Hematopoietic multipotent progenitor cell treated with erythropoietin and hydrocortisone succinate and interleukin-3 and kit ligand, for 6 days (in vitro differentiated cells): ENCODE measurements around the gene PCSK5.

ENCODE experiments used
- DNase-seq: peaks from one replicate; pipeline ENCODE4 v3.0.0-alpha.2; 2015

Gene PCSK5

GRCh38 chr9:76153902-76154629 lies 263.6 kb downstream of the PCSK5 start:
- no peak for DNase-seq

DNA sequence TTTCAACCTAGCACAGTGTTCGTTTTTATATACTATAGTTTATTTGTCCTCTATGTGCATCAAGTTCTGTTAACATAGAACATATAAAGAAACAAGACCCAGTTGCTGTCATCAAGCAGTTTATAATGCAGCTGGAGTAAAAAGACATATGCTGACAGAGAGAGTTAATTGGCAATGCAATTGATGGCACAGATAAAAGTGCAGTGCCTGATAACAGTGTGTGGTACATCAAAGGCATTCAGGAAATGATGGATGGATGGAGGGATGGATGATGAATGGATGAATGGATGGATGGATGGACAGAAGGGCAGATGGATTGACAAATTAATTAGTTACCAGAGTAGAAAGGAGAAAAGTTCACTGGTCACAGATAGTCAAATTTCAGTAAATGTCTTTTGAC lies 264.9 kb downstream of the PCSK5 start:
- no peak for DNase-seq

GRCh38 chr9:76158713-76159112 lies 268.2 kb downstream of the PCSK5 start:
- DNase-seq, result no peak

- DNase-seq, result no peak
These were observed 268.9 kb downstream of the PCSK5 start for GRCh38 chr9:76159293-76159926.

DNA sequence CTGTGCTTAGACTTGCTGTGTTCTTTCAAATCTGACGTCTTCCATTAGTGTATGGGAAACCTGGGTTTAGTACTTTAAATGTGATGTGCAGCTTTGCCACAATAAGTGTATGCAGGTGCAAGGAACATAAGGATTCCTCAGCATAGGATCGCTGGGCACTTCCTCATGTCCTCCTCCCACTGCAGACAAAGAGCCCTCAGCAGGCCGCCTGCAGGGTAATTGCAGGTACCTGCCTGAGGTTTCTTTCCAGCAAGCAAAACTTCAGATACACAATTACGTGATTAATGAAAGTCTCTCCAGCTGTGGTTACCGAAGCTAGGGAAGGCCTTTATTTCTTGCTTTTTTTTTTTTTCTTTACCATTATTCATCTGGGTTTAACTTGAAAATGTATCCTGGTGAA lies 270.6 kb downstream of the PCSK5 start:
- no peak for DNase-seq

- DNase-seq, result no peak
These were observed 271.1 kb downstream of the PCSK5 start for GRCh38 chr9:76161541-76161940.

DNA sequence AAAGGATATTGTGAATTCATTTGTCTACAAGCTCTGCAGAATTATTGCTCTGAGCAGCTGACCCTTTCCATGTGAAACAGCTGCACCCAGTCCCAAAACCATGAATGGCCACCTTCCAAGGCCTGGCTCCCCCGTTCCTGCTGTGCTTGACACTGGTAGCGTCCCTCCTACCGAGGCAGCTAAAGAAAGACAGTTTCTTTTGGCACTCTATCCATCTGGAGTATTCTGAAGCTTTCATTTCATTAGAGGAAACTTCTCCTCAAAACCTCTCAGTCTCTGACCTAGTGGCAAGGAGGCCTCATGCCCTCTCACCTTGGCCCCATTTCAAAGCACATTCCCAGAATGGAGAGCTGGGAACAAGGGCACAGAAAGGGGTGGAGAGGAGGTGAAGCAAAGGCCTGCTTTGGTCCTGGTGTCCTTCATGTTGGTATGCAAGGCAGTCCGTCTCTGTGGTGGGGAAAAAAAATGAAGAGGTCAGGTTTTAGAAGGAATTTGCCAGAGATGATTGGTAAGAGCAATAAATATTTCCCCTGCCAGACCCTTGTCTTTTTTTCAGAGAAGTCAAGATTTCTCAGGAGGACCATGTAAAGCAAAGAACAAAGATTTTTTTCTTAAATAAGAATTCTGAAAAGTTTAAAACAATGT lies 271.7 kb downstream of the PCSK5 start:
- no peak for DNase-seq

GRCh38 chr9:76162751-76163500 lies 272.5 kb downstream of the PCSK5 start:
- DNase-seq, result no peak

GRCh38 chr9:76166526-76166925 lies 276.1 kb downstream of the PCSK5 start:
- DNase-seq, result peak; percentile 50

GRCh38 chr9:76176171-76176570 lies 285.7 kb downstream of the PCSK5 start:
- no peak for DNase-seq

DNA sequence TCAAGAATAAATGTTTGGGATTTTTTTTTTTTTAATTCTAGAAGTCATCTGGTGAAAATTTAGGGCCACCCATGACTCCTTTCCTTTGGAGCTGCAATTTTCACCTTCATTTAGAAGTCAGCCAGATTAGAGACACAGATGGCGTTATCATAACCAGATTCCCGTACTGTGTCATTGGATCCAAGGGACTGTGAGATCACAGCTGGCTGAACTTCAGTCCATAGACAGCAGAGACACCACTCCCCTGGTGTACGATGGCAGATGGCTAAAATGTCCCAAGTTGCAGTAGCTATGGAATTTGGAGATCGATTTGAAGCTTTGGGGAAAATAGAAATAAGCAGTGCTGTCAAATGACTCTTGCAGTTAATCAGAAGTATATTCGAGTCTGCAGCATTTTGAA lies 287.5 kb downstream of the PCSK5 start:
- DNase-seq, result no peak

- no peak for DNase-seq
These were observed 290.1 kb downstream of the PCSK5 start for GRCh38 chr9:76180541-76180940.

DNA sequence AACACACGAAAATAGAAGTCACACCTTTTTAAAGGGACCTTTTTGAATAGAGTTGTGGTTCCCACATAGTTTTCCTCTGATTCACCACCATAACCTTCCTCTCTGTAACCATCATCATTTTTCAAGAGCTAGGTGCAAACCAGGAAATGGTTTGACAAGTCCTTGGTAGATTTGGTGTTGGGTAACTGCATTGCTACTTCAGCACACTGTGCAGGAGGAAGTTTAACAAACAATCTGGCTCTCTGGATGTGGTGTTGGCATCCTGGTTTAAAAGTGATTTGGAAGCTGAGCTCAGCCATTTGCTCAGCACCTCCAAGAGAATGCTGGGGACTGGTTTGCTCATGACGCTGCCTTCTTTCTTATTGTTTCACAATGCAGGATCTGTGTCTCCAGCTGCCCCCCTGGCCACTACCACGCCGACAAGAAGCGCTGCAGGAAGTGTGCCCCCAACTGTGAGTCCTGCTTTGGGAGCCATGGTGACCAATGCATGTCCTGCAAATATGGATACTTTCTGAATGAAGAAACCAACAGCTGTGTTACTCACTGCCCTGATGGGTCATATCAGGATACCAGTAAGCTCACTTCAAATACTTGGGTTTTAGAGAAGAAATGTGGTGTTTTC lies 290.7 kb downstream of the PCSK5 start:
- peak; percentile 16 for DNase-seq

- DNase-seq, result no peak
These were observed 291.3 kb downstream of the PCSK5 start for GRCh38 chr9:76181781-76182180.

DNA sequence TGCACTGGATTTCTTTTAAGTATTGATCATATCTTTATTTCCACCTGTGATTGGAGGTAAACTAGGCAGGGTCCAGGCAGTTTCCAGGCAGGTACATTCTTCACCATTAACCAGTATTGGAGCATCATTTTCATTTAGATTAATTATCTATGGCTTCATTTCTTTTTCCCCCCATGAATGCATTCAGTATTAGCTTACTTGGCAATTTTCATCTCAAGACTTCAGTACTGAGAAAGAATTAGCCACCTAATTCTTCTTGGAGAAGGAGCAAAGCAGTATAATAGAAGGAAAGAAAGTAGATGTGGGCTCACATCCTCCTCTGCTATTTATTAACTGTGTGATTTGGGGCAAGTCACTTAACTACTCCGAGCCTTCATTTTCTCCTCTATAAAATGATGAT lies 295.0 kb downstream of the PCSK5 start:
- no peak for DNase-seq

DNA sequence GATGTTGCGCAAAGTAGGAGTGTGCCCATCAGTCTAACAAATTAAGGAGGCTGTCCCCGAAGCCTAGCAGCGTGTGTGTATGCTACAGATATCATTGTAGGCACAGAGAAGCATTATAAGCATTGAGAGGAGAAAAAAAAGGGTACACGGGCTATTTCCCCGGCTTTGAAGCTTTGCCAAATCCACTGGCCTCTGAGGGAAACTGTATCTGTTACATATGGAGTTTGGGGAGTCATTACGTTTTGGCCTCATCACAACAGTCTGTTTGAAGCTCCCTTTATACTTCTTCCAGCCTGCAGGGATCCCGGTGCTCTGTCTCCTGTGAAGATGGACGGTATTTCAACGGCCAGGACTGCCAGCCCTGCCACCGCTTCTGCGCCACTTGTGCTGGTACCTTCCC lies 297.8 kb downstream of the PCSK5 start:
- DNase-seq, result no peak

GRCh38 chr9:76188905-76189304 lies 298.4 kb downstream of the PCSK5 start:
- DNase-seq, result no peak

- DNase-seq, result no peak
These were observed 301.0 kb downstream of the PCSK5 start for GRCh38 chr9:76191493-76191892.

DNA sequence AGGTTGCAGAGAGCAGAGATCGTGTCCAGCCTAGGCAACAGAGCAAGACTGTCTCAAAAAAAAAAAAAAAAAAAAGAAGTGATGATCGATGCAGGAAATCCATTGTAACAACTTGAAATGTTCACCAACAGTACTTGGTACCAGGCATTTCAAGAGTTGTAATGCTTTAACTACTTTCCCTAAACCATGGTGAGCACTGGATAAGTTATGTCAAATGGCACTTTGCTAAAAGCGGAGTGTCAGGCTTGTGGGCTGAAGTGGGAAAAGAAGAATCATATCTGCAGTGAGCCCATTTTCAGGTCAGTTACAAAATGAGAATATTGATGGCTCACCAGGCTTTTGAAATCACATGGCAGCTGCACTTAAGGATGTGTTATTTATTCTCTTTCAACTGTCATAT lies 301.5 kb downstream of the PCSK5 start:
- no peak for DNase-seq

GRCh38 chr9:76194896-76195295 lies 304.4 kb downstream of the PCSK5 start:
- DNase-seq, result no peak

GRCh38 chr9:76198336-76198735 lies 307.9 kb downstream of the PCSK5 start:
- DNase-seq, result no peak

DNA sequence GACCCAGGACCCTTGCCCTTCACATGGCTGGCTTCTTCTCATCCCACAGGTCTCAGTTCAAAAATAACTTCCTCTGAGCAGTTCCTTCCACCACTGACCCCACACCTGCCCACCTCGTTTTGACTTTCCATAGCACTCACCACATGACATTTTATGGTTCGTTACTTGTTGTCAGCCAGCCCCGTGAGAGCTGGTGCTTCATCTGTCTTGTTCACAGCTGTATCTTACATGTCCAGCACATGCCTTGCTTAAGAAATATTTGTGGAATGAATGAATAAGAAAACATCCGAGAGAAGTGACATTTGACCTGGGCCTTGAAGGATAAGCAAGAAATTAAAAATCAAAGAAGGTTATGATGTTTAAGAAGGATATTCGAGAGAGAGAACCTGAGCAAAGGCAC lies 309.8 kb downstream of the PCSK5 start:
- DNase-seq, result no peak

GRCh38 chr9:76200745-76201144 lies 310.3 kb downstream of the PCSK5 start:
- no peak for DNase-seq
